GM23338 (cell line): ENCODE results near the gene NEK6. TPM values are rescaled to one million over a fixed set of nuclear protein-coding genes. Genes with fewer than 3 reads are reported as not detected.

Experiments used
- ATAC-seq: fragments of 200-7000 bp; cut with Tn5 transposase; 3 replicates; pipeline ENCODE4 v1.9.1; 2020
- DNase-seq: peaks from one replicate; pipeline ENCODE4 v3.0.0-alpha.2; 2015; ENCODE audit warnings: low spot score
- H2AFZ ChIP-seq: fragments of 200-600 bp; sonication (generic); 2 replicates; pipeline ENCODE4 v1.8.0; 2016; ENCODE audit warnings: antibody characterized with exemption, mild to moderate bottlenecking, moderate library complexity
- H3F3A ChIP-seq: fragments of 200-600 bp; sonication (generic); replicated peaks from 2 replicates; pipeline ENCODE4 v1.8.0; 2017; ENCODE audit warnings: antibody characterized with exemption, mixed run types, low read depth
- H3K27ac ChIP-seq: fragments of 200-600 bp; sonication (generic); 2 replicates; pipeline ENCODE4 v1.6.1; 2016; ENCODE audit warnings: low read depth
- H3K27me3 ChIP-seq: fragments of 200-600 bp; sonication (generic); 2 replicates; pipeline ENCODE4 v1.8.0; 2016; ENCODE audit warnings: mild to moderate bottlenecking, mixed run types, moderate library complexity; ENCODE audit not compliant: insufficient read depth
- H3K36me3 ChIP-seq: fragments of 200-600 bp; sonication (generic); 2 replicates; pipeline ENCODE4 v1.8.0; 2016; ENCODE audit warnings: mild to moderate bottlenecking; ENCODE audit not compliant: insufficient read depth
- H3K4me1 ChIP-seq: fragments of 200-600 bp; sonication (generic); 2 replicates; pipeline ENCODE4 v1.8.0; 2016; ENCODE audit warnings: mild to moderate bottlenecking, moderate library complexity; ENCODE audit not compliant: insufficient read depth
- H3K4me2 ChIP-seq: fragments of 200-600 bp; sonication (generic); 2 replicates; pipeline ENCODE4 v1.7.1; 2017; ENCODE audit warnings: mixed run types
- H3K4me3 ChIP-seq: fragments of 200-600 bp; sonication (generic); 2 replicates; pipeline ENCODE4 v1.6.1; 2016; ENCODE audit warnings: mixed run types
- H3K79me2 ChIP-seq: fragments of 200-600 bp; sonication (generic); replicated peaks from 2 replicates; pipeline ENCODE4 v1.8.0; 2017; ENCODE audit warnings: mild to moderate bottlenecking; ENCODE audit not compliant: insufficient read depth
- H3K9me2 ChIP-seq: fragments of 200-600 bp; sonication (generic); 2 replicates; pipeline ENCODE4 v1.8.0; 2017; ENCODE audit not compliant: insufficient read depth
- H4K20me1 ChIP-seq: fragments of 200-600 bp; sonication (generic); replicated peaks from 2 replicates; pipeline ENCODE4 v1.8.0; 2017; ENCODE audit warnings: mild to moderate bottlenecking; ENCODE audit not compliant: insufficient read depth
- H3K27ac Mint-ChIP-seq: 2 replicates; pipeline ENCODE4 v1.8.0; 2020; ENCODE audit warnings: inconsistent platforms, mild to moderate bottlenecking, moderate library complexity, mixed read lengths
- H3K27me3 Mint-ChIP-seq: 3 replicates; pipeline ENCODE4 v1.8.0; 2022; ENCODE audit warnings: low read depth, mild to moderate bottlenecking, moderate library complexity, mixed read lengths, inconsistent platforms; ENCODE audit not compliant: insufficient read depth, poor library complexity
- H3K36me3 Mint-ChIP-seq: 3 replicates; pipeline ENCODE4 v1.8.0; 2021; ENCODE audit warnings: low read depth, mild to moderate bottlenecking, inconsistent platforms, moderate library complexity, mixed read lengths
- H3K4me1 Mint-ChIP-seq: 3 replicates; pipeline ENCODE4 v1.8.0; 2020; ENCODE audit warnings: mild to moderate bottlenecking, inconsistent platforms, mixed read lengths
- H3K4me3 Mint-ChIP-seq: 3 replicates; pipeline ENCODE4 v1.8.0; 2021; ENCODE audit warnings: moderate library complexity, mild to moderate bottlenecking, inconsistent platforms, mixed read lengths
- H3K9me3 Mint-ChIP-seq: 3 replicates; pipeline ENCODE4 v1.8.0; 2020; ENCODE audit warnings: moderate library complexity, mild to moderate bottlenecking, inconsistent platforms, mixed read lengths
- CREB1 ChIP-seq: fragments of 250-450 bp; sonication (Bioruptor Pico); IDR thresholded peaks from 2 replicates; pipeline ENCODE4 v1.5.0; 2020; ENCODE audit warnings: low read depth, mild to moderate bottlenecking, moderate library complexity
- EZH2 ChIP-seq: fragments of 200-600 bp; sonication (generic); IDR thresholded peaks from one replicate; pipeline ENCODE4 v1.8.0; 2017; ENCODE audit warnings: antibody characterized with exemption, mild to moderate bottlenecking, low read depth; ENCODE audit not compliant: unreplicated experiment
- EZH2phosphoT487 ChIP-seq: fragments of 200-600 bp; sonication (generic); IDR thresholded peaks from one replicate; pipeline ENCODE4 v1.8.1; 2018; ENCODE audit warnings: antibody characterized with exemption; ENCODE audit not compliant: unreplicated experiment
- NANOG ChIP-seq: IDR thresholded peaks from 2 replicates; pipeline ENCODE4 v1.6.1; 2016; ENCODE audit warnings: antibody characterized with exemption, borderline replicate concordance
- ZNF114 ChIP-seq: fragments of 250-450 bp; sonication (Bioruptor Pico); IDR thresholded peaks from 2 replicates; pipeline ENCODE4 v1.5.0; 2020; ENCODE audit warnings: mild to moderate bottlenecking, moderate library complexity
- polyA plus RNA-seq: library from polyadenylated mRNA; unstranded; fragments of >200 nt; fragmentation: Nextera tagmentation; extraction: Ambion mirVana; gene quantifications from 2 replicates; pipeline ENCODE4 v1.2.1, GENCODE V29; 2016
- total RNA-seq: library from RNA; depleted of rRNA; stranded (reverse); fragments of >200 nt; shearing (Covaris generic); gene quantifications from 2 replicates; pipeline ENCODE4 v1.2.3, GENCODE V29; 2014
- TF ChIP-seq, protein P1 (sequence below): fragments of 250-450 bp; sonication (Bioruptor Pico); IDR thresholded peaks from 2 replicates; pipeline ENCODE4 v1.5.0; 2020; ENCODE audit warnings: mild to moderate bottlenecking, moderate library complexity
- TF ChIP-seq, protein P2 (sequence below): IDR thresholded peaks from one replicate; pipeline ENCODE4 v1.6.1; 2018; ENCODE audit warnings: antibody characterized with exemption; ENCODE audit not compliant: unreplicated experiment
- TF ChIP-seq, protein P3 (sequence below), 2 experiments: fragments of 200-600 bp in 1 of 2; sonication (generic) in 1 of 2; conservative IDR thresholded peaks; 2 replicates each; pipeline versions ENCODE4 v1.5.1 to v1.6.1; 2016 to 2017; ENCODE audit warnings: antibody characterized with exemption in 2 of 2, low read depth in 2 of 2, mild to moderate bottlenecking in 2 of 2, moderate library complexity in 1 of 2
- TF ChIP-seq, protein P4 (sequence below): IDR thresholded peaks from 2 replicates; pipeline ENCODE4 v1.6.1; 2016; ENCODE audit warnings: antibody characterized with exemption

The NEK6 gene
- total and polyA plus RNA-seq, 2 experiments from 2014 or later: 8.1 to 11.2 TPM

DNA sequence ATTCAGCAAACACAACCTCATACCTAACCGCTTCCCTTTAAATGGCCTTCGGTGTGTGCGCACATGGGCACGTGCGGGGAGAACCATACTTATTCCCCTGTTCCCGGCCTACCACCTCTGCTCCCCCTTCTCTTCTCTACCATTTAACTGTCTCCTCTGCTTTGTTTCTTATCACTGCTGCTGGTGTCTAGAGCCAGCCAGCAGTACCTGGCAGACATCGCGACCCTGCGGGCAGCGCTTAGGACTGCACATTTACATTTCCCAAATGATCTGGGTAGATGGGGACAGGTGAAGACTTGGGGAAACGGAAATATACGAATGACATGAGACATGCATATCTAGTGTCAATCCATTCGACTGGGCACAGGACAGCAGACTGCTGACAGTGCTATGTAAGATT, 100.9 kb downstream of the NEK6 start:
- Histone ChIP-seq H2AFZ (no peak overlapping the region), H3K9me2 (no peaks in the 10 kb centered on the region), H3K4me2 (no peak overlapping the region), H3K27me3 (no peaks in the 10 kb centered on the region), H3K36me3 (no peaks in the 10 kb centered on the region), H4K20me1 (peaks cover 37% of the 10 kb centered on the region), H3K27ac (no peak overlapping the region), H3F3A (no peaks in the 10 kb centered on the region), H3K4me1 (no peaks in the 10 kb centered on the region), H3K79me2 (peaks cover 71% of the 10 kb centered on the region), H3K4me3 (no peak overlapping the region)
- Mint-ChIP-seq H3K27me3 (peaks cover 18% of the 10 kb centered on the region), H3K36me3 (peaks cover 23% of the 10 kb centered on the region; the same call in 1 of the 3 replicates), H3K4me3 (no peak overlapping the region), H3K27ac (no peak overlapping the region), H3K4me1 (peaks cover 16% of the 10 kb centered on the region), H3K9me3 (no peaks in the 10 kb centered on the region)
- ATAC-seq: no peak
- no peak for DNase-seq
- TF ChIP-seq CREB1 (CRISPR knock-in tag) (no peak), NANOG (no peak), EZH2 (no peak), ZNF114 (no peak), EZH2phosphoT487 (no peak)
- TF ChIP-seq, protein P1, sequence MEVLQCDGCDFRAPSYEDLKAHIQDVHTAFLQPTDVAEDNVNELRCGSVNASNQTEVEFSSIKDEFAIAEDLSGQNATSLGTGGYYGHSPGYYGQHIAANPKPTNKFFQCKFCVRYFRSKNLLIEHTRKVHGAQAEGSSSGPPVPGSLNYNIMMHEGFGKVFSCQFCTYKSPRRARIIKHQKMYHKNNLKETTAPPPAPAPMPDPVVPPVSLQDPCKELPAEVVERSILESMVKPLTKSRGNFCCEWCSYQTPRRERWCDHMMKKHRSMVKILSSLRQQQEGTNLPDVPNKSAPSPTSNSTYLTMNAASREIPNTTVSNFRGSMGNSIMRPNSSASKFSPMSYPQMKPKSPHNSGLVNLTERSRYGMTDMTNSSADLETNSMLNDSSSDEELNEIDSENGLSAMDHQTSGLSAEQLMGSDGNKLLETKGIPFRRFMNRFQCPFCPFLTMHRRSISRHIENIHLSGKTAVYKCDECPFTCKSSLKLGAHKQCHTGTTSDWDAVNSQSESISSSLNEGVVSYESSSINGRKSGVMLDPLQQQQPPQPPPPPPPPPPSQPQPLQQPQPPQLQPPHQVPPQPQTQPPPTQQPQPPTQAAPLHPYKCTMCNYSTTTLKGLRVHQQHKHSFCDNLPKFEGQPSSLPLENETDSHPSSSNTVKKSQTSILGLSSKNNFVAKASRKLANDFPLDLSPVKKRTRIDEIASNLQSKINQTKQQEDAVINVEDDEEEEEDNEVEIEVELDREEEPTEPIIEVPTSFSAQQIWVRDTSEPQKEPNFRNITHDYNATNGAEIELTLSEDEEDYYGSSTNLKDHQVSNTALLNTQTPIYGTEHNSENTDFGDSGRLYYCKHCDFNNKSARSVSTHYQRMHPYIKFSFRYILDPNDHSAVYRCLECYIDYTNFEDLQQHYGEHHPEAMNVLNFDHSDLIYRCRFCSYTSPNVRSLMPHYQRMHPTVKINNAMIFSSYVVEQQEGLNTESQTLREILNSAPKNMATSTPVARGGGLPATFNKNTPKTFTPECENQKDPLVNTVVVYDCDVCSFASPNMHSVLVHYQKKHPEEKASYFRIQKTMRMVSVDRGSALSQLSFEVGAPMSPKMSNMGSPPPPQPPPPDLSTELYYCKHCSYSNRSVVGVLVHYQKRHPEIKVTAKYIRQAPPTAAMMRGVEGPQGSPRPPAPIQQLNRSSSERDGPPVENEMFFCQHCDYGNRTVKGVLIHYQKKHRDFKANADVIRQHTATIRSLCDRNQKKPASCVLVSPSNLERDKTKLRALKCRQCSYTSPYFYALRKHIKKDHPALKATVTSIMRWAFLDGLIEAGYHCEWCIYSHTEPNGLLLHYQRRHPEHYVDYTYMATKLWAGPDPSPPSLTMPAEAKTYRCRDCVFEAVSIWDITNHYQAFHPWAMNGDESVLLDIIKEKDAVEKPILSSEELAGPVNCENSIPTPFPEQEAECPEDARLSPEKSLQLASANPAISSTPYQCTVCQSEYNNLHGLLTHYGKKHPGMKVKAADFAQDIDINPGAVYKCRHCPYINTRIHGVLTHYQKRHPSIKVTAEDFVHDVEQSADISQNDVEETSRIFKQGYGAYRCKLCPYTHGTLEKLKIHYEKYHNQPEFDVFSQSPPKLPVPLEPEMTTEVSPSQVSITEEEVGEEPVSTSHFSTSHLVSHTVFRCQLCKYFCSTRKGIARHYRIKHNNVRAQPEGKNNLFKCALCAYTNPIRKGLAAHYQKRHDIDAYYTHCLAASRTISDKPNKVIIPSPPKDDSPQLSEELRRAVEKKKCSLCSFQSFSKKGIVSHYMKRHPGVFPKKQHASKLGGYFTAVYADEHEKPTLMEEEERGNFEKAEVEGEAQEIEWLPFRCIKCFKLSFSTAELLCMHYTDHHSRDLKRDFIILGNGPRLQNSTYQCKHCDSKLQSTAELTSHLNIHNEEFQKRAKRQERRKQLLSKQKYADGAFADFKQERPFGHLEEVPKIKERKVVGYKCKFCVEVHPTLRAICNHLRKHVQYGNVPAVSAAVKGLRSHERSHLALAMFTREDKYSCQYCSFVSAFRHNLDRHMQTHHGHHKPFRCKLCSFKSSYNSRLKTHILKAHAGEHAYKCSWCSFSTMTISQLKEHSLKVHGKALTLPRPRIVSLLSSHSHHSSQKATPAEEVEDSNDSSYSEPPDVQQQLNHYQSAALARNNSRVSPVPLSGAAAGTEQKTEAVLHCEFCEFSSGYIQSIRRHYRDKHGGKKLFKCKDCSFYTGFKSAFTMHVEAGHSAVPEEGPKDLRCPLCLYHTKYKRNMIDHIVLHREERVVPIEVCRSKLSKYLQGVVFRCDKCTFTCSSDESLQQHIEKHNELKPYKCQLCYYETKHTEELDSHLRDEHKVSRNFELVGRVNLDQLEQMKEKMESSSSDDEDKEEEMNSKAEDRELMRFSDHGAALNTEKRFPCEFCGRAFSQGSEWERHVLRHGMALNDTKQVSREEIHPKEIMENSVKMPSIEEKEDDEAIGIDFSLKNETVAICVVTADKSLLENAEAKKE (CRISPR knock-in tag): no peak
- TF ChIP-seq, protein P2, sequence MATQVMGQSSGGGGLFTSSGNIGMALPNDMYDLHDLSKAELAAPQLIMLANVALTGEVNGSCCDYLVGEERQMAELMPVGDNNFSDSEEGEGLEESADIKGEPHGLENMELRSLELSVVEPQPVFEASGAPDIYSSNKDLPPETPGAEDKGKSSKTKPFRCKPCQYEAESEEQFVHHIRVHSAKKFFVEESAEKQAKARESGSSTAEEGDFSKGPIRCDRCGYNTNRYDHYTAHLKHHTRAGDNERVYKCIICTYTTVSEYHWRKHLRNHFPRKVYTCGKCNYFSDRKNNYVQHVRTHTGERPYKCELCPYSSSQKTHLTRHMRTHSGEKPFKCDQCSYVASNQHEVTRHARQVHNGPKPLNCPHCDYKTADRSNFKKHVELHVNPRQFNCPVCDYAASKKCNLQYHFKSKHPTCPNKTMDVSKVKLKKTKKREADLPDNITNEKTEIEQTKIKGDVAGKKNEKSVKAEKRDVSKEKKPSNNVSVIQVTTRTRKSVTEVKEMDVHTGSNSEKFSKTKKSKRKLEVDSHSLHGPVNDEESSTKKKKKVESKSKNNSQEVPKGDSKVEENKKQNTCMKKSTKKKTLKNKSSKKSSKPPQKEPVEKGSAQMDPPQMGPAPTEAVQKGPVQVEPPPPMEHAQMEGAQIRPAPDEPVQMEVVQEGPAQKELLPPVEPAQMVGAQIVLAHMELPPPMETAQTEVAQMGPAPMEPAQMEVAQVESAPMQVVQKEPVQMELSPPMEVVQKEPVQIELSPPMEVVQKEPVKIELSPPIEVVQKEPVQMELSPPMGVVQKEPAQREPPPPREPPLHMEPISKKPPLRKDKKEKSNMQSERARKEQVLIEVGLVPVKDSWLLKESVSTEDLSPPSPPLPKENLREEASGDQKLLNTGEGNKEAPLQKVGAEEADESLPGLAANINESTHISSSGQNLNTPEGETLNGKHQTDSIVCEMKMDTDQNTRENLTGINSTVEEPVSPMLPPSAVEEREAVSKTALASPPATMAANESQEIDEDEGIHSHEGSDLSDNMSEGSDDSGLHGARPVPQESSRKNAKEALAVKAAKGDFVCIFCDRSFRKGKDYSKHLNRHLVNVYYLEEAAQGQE: no peak
- TF ChIP-seq, protein P3, sequence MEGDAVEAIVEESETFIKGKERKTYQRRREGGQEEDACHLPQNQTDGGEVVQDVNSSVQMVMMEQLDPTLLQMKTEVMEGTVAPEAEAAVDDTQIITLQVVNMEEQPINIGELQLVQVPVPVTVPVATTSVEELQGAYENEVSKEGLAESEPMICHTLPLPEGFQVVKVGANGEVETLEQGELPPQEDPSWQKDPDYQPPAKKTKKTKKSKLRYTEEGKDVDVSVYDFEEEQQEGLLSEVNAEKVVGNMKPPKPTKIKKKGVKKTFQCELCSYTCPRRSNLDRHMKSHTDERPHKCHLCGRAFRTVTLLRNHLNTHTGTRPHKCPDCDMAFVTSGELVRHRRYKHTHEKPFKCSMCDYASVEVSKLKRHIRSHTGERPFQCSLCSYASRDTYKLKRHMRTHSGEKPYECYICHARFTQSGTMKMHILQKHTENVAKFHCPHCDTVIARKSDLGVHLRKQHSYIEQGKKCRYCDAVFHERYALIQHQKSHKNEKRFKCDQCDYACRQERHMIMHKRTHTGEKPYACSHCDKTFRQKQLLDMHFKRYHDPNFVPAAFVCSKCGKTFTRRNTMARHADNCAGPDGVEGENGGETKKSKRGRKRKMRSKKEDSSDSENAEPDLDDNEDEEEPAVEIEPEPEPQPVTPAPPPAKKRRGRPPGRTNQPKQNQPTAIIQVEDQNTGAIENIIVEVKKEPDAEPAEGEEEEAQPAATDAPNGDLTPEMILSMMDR (conservative IDR thresholded peaks at IDR 0.05; ENCODE audit: low read depth in 2 of 2): no peak
- TF ChIP-seq, protein P4, sequence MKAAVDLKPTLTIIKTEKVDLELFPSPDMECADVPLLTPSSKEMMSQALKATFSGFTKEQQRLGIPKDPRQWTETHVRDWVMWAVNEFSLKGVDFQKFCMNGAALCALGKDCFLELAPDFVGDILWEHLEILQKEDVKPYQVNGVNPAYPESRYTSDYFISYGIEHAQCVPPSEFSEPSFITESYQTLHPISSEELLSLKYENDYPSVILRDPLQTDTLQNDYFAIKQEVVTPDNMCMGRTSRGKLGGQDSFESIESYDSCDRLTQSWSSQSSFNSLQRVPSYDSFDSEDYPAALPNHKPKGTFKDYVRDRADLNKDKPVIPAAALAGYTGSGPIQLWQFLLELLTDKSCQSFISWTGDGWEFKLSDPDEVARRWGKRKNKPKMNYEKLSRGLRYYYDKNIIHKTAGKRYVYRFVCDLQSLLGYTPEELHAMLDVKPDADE: no peak
